B cell (primary cell): ENCODE data around the gene KCNQ1OT1. TPM values are rescaled to one million over a fixed set of nuclear protein-coding genes. Genes with fewer than 3 reads are reported as not detected.

Source experiments
- ATAC-seq: fragments of 200-7000 bp; cut with Tn5 transposase; one replicate; pipeline ENCODE4 v1.10.0; 2021; ENCODE audit warnings: low read depth, mild to moderate bottlenecking, moderate number of reproducible peaks, moderate library complexity
- CTCF ChIA-PET: fragments of 350-600 bp; sonication (Branson Sonifier 250); formaldehyde crosslinking; loops from one replicate; lab custom pipeline; 2021; ENCODE audit warnings: antibody characterized with exemption, inconsistent platforms; lab: Charles Lee
- POLR2A ChIA-PET: fragments of 350-600 bp; sonication (Branson Sonifier 250); formaldehyde crosslinking; loops from one replicate; lab custom pipeline; 2021; ENCODE audit warnings: antibody characterized with exemption; lab: Charles Lee
- DNase-seq: peaks from one replicate; pipeline ENCODE4 v3.0.0; 2013
- H2AFZ ChIP-seq: 2 replicates; pipeline ENCODE4 v1.6.1; 2012; ENCODE audit warnings: mild to moderate bottlenecking, low read depth, low read length; ENCODE audit not compliant: insufficient read depth, poor library complexity, severe bottlenecking
- H3K27ac ChIP-seq, 2 donors: 1 replicate in 1 of 2; 2 replicates in 1 of 2; pipeline ENCODE4 v1.5.1; 2012 to 2013; ENCODE audit warnings: low read length in 2 of 2, mild to moderate bottlenecking in 2 of 2, moderate library complexity in 1 of 2
- H3K27me3 ChIP-seq, 4 experiments: fragments of 200-600 bp in 1 of 4; sonication (generic) in 1 of 4; replicated peaks in 1 of 4; 1 replicate in 2 of 4; 2 replicates in 2 of 4; pipeline versions ENCODE4 v1.6.1 to v1.7.0; 2013 to 2016; ENCODE audit warnings: low read length in 3 of 4, mild to moderate bottlenecking in 2 of 4, mixed read lengths in 1 of 4, moderate library complexity in 1 of 4; ENCODE audit not compliant: insufficient read depth in 4 of 4, control insufficient read depth in 3 of 4; ENCODE audit errors: control extremely low read depth in 1 of 4
- H3K36me3 ChIP-seq, 2 experiments: replicated peaks in 1 of 2; 1 replicate in 1 of 2; 2 replicates in 1 of 2; pipeline versions ENCODE4 v1.6.1 to v1.7.1; 2013; ENCODE audit warnings: low read length in 1 of 2; ENCODE audit not compliant: insufficient read depth in 2 of 2, control insufficient read depth in 1 of 2; ENCODE audit errors: control extremely low read depth in 1 of 2, extremely low read depth in 1 of 2
- H3K4me1 ChIP-seq, 2 donors: fragments of 200-600 bp in 1 of 2; sonication (generic) in 1 of 2; 1 replicate in 1 of 2; 2 replicates in 1 of 2; pipeline versions ENCODE4 v1.5.1 to v1.6.1; 2013 to 2017; ENCODE audit warnings: low read length in 2 of 2; ENCODE audit not compliant: control insufficient read depth in 2 of 2, insufficient read depth in 2 of 2
- H3K4me2 ChIP-seq: replicated peaks from 2 replicates; pipeline ENCODE3; 2012; ENCODE audit warnings: mild to moderate bottlenecking, low read depth, low read length; ENCODE audit not compliant: poor library complexity, severe bottlenecking
- H3K4me3 ChIP-seq, 5 experiments: fragments of 200-600 bp in 1 of 5; sonication (generic) in 1 of 5; 1 replicate in 3 of 5; 2 replicates in 2 of 5; pipeline versions ENCODE4 v1.5.1 to v1.7.0; 2011 to 2016; ENCODE audit warnings: low read length in 4 of 5, mild to moderate bottlenecking in 4 of 5, low read depth in 2 of 5, control low read depth in 1 of 5, moderate library complexity in 1 of 5; ENCODE audit not compliant: insufficient read depth in 1 of 5; ENCODE audit errors: control extremely low read depth in 1 of 5, extremely low read depth in 1 of 5
- H3K79me2 ChIP-seq: fragments of 200-600 bp; sonication (generic); one replicate; pipeline ENCODE4 v1.6.0; 2016; ENCODE audit warnings: low read length; ENCODE audit not compliant: control insufficient read depth, insufficient read depth
- H3K9ac ChIP-seq: fragments of 200-600 bp; sonication (generic); 2 replicates; pipeline ENCODE4 v1.6.1; 2017; ENCODE audit warnings: mild to moderate bottlenecking, low read length, moderate library complexity
- H3K9me3 ChIP-seq, 3 donors: one replicate each; pipeline versions ENCODE4 v1.6.1 to v1.7.1; 2013; ENCODE audit warnings: low read length in 2 of 3; ENCODE audit not compliant: control insufficient read depth in 2 of 3, insufficient read depth in 1 of 3; ENCODE audit errors: control extremely low read depth in 1 of 3
- H4K20me1 ChIP-seq: 2 replicates; pipeline ENCODE4 v1.6.0; 2012; ENCODE audit warnings: mild to moderate bottlenecking, low read length; ENCODE audit not compliant: insufficient read depth, control insufficient read depth, poor library complexity, severe bottlenecking
- H3K27ac Mint-ChIP-seq: one replicate; pipeline ENCODE4 v1.8.0; 2021; ENCODE audit warnings: mixed read lengths
- H3K27me3 Mint-ChIP-seq: one replicate; pipeline ENCODE4 v1.8.0; 2021; ENCODE audit warnings: mixed read lengths
- H3K4me1 Mint-ChIP-seq: one replicate; pipeline ENCODE4 v1.8.0; 2021; ENCODE audit warnings: mixed read lengths
- H3K4me3 Mint-ChIP-seq: one replicate; pipeline ENCODE4 v1.8.0; 2021; ENCODE audit warnings: mixed read lengths
- H3K9me3 Mint-ChIP-seq: one replicate; pipeline ENCODE4 v1.8.0; 2022; ENCODE audit warnings: mixed read lengths; ENCODE audit not compliant: insufficient read depth
- EZH2 ChIP-seq: IDR thresholded peaks from 2 replicates; pipeline ENCODE4 v1.6.1; 2012; ENCODE audit warnings: borderline replicate concordance, low read depth, mild to moderate bottlenecking, moderate library complexity, low read length; ENCODE audit not compliant: insufficient read depth, poor library complexity, severe bottlenecking
- WGBS: methylation state at CpG from one replicate; pipeline ENCODE4 v1.1.5; 2013; ENCODE audit warnings: missing lambda C conversion rate; ENCODE audit not compliant: insufficient coverage; 5-methylcytosine and 5-hydroxymethylcytosine counted together
- intact Hi-C: fragments of 100-400 bp; cut with micrococcal nuclease; formaldehyde crosslinking; loops from one replicate; pipeline ENCODE4 v1.10.0; 2022
- polyA plus RNA-seq: library from polyadenylated mRNA; depleted of rRNA; stranded (reverse); fragments of >200 nt; gene quantifications from 2 replicates; pipeline ENCODE4 v1.2.3, GENCODE V29; 2012
- total RNA-seq, 2 donors: library from RNA; stranded (reverse); fragments of 120-200 nt in 1 of 2; gene quantifications; 1 replicate in 1 of 2; 2 replicates in 1 of 2; pipeline versions ENCODE4 v1.2.3 to v1.2.4, GENCODE V29; 2013 to 2022
- TF ChIP-seq, protein P1 (sequence below): fragments of 200-600 bp; IDR thresholded peaks from one replicate; pipeline ENCODE4 v1.8.0; 2022; ENCODE audit warnings: antibody characterized with exemption, mild to moderate bottlenecking

KCNQ1OT1 gene
- total and polyA plus RNA-seq, 2 donors (not counting 1 experiment from before 2014, with no cell fraction given) = 0.03 to 0.89 TPM

DNA sequence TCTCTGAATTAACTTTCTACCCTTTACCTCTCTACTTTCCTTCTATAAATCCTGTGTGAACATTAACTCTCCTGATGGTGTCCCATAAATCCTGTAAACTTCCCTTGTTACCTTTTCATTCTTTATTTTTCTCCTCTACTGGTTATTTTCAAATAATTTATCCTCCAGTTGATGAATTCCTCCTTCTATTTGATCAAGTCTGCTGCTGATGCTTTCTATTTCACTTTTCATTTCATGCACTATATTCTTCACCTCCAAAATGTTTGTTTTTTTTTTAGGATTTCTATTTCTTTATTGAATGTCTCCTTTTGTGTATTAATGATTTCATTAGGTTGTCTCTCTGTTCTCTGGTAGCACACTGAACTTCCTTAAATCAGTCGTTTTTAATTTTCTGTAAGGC lies 68.6 kb downstream of the KCNQ1OT1 start:
- no peaks in the 10 kb centered on the region for H3K79me2 ChIP-seq
- H3K9ac ChIP-seq = no peak overlapping the region
- no peak overlapping the region for H2AFZ ChIP-seq
- no peak for TF ChIP-seq EZH2
- TF ChIP-seq, protein P1, sequence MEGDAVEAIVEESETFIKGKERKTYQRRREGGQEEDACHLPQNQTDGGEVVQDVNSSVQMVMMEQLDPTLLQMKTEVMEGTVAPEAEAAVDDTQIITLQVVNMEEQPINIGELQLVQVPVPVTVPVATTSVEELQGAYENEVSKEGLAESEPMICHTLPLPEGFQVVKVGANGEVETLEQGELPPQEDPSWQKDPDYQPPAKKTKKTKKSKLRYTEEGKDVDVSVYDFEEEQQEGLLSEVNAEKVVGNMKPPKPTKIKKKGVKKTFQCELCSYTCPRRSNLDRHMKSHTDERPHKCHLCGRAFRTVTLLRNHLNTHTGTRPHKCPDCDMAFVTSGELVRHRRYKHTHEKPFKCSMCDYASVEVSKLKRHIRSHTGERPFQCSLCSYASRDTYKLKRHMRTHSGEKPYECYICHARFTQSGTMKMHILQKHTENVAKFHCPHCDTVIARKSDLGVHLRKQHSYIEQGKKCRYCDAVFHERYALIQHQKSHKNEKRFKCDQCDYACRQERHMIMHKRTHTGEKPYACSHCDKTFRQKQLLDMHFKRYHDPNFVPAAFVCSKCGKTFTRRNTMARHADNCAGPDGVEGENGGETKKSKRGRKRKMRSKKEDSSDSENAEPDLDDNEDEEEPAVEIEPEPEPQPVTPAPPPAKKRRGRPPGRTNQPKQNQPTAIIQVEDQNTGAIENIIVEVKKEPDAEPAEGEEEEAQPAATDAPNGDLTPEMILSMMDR = no peak
- no peak for ATAC-seq
- H3K9me3 ChIP-seq = peaks cover 8 to 29% (median 10%) of the 10 kb centered on the region in 3 donors
- intact Hi-C loops = no loop called here
- H3K4me1 ChIP-seq = no peaks in the 10 kb centered on the region
- DNase-seq = no peak
- no peak overlapping the region for H3K4me2 ChIP-seq
- POLR2A ChIA-PET = no interaction called here
- Mint-ChIP-seq H3K9me3 (peaks cover 20% of the 10 kb centered on the region), H3K27ac (no peak overlapping the region), H3K4me3 (no peak overlapping the region), H3K27me3 (no peaks in the 10 kb centered on the region), H3K4me1 (no peaks in the 10 kb centered on the region)
- no peak overlapping the region for H3K4me3 ChIP-seq
- H4K20me1 ChIP-seq = no peaks in the 10 kb centered on the region
- CTCF ChIA-PET = no interaction called here
- H3K27me3 ChIP-seq = no peaks in the 10 kb centered on the region
- no CpG with 5 or more reads among the region's 1 CpG for WGBS
- no peak overlapping the region for H3K27ac ChIP-seq
- no peaks in the 10 kb centered on the region for H3K36me3 ChIP-seq

DNA sequence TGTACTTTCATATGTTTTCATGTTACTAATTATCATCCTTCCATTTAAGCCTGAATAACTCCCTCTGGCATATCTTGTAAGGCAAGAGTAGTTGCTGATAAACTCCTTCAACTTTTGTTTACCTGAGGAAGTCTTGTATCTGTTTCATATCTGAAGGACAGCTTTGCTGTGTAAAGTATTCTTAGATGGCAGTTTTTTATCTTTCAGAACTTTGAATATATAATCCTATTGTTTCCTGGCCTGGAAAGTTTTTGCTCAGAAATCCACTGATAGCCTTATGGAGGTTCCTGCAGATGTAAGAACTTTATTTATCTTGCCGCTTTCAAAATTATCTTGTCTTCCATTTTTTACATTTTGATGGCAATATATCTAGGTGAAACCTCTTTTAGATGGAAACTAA lies 69.1 kb downstream of the KCNQ1OT1 start:
- no peaks in the 10 kb centered on the region for H3K36me3 ChIP-seq
- no peak for DNase-seq
- ChIA-PET POLR2A (no interaction called here), CTCF (no interaction called here)
- H4K20me1 ChIP-seq = no peaks in the 10 kb centered on the region
- H3K9ac ChIP-seq = no peak overlapping the region
- H3K4me1 ChIP-seq = no peaks in the 10 kb centered on the region
- Mint-ChIP-seq H3K27me3 (no peaks in the 10 kb centered on the region), H3K9me3 (peaks cover 20% of the 10 kb centered on the region), H3K4me3 (no peak overlapping the region), H3K27ac (no peak overlapping the region), H3K4me1 (no peaks in the 10 kb centered on the region)
- TF ChIP-seq, protein P1 = no peak
- TF ChIP-seq EZH2 = no peak
- no peaks in the 10 kb centered on the region for H3K27me3 ChIP-seq
- no peak for ATAC-seq
- intact Hi-C loops = no loop called here
- H3K27ac ChIP-seq = no peak overlapping the region
- no peak overlapping the region for H2AFZ ChIP-seq
- no CpG with 5 or more reads among the region's 1 CpG for WGBS
- no peak overlapping the region for H3K4me2 ChIP-seq
- H3K4me3 ChIP-seq = no peak overlapping the region
- no peaks in the 10 kb centered on the region for H3K79me2 ChIP-seq
- H3K9me3 ChIP-seq = peaks cover 8 to 29% (median 10%) of the 10 kb centered on the region in 3 donors
